Keratinocyte (primary cell): ENCODE data around the gene CEP68. TPM values are rescaled to one million over a fixed set of nuclear protein-coding genes. Genes with fewer than 3 reads are reported as not detected.

Experiments used
- DNase-seq: peaks from one replicate; pipeline ENCODE4 v3.0.0-alpha.2; 2011; ENCODE audit warnings: low read depth, missing footprints, low spot score
- FAIRE-seq: peaks from 2 replicates; lab custom pipeline; 2011; peaks lifted over from hg19 to GRCh38; lab: Jason Lieb, UNC
- H2AFZ ChIP-seq: 2 replicates; pipeline ENCODE4 v1.6.0; 2012; ENCODE audit warnings: low read length, control low read depth, inconsistent platforms; ENCODE audit not compliant: control insufficient read depth
- H3K27ac ChIP-seq: 2 replicates; pipeline ENCODE4 v1.5.1; 2011; ENCODE audit warnings: low read length; ENCODE audit not compliant: control insufficient read depth, insufficient read depth
- H3K27me3 ChIP-seq: 3 replicates; pipeline ENCODE4 v1.6.0; 2011; ENCODE audit warnings: low read length; ENCODE audit not compliant: control insufficient read depth, insufficient read depth; ENCODE audit errors: extremely low read depth
- H3K36me3 ChIP-seq, 2 experiments: 2 replicates in 1 of 2; 3 replicates in 1 of 2; pipeline ENCODE4 v1.5.1; 2011; ENCODE audit warnings: low read length in 2 of 2, mild to moderate bottlenecking in 1 of 2; ENCODE audit not compliant: control insufficient read depth in 2 of 2, insufficient read depth in 2 of 2; ENCODE audit errors: extremely low read depth in 1 of 2
- H3K4me1 ChIP-seq: 3 replicates; pipeline ENCODE4 v1.5.1; 2011; ENCODE audit warnings: low read length; ENCODE audit not compliant: control insufficient read depth, insufficient read depth; ENCODE audit errors: extremely low read depth
- H3K4me2 ChIP-seq: 3 replicates; pipeline ENCODE4 v1.6.0; 2011; ENCODE audit warnings: low read depth, low read length; ENCODE audit not compliant: control insufficient read depth, insufficient read depth; ENCODE audit errors: extremely low read depth
- H3K4me3 ChIP-seq, 3 experiments: fragments of 200-600 bp in 1 of 3; sonication (generic) in 1 of 3; 2 replicates in 2 of 3; 3 replicates in 1 of 3; pipeline ENCODE4 v1.5.1; 2011 to 2016; ENCODE audit warnings: low read length in 3 of 3, mild to moderate bottlenecking in 3 of 3, control low read depth in 2 of 3, inconsistent platforms in 1 of 3, low read depth in 1 of 3, mixed read lengths in 1 of 3, mixed run types in 1 of 3, moderate library complexity in 1 of 3; ENCODE audit not compliant: control insufficient read depth in 2 of 3, insufficient read depth in 2 of 3; ENCODE audit errors: extremely low read depth in 1 of 3
- H3K79me2 ChIP-seq: 2 replicates; pipeline ENCODE4 v1.6.0; 2012; ENCODE audit warnings: low read length; ENCODE audit not compliant: control insufficient read depth, insufficient read depth
- H3K9ac ChIP-seq: 3 replicates; pipeline ENCODE4 v1.6.0; 2011; ENCODE audit warnings: low read length; ENCODE audit not compliant: control insufficient read depth, insufficient read depth; ENCODE audit errors: extremely low read depth
- H3K9me1 ChIP-seq: 3 replicates; pipeline ENCODE4 v1.6.0; 2011; ENCODE audit warnings: low read length; ENCODE audit not compliant: control insufficient read depth, insufficient read depth; ENCODE audit errors: extremely low read depth
- H3K9me3 ChIP-seq: 2 replicates; pipeline ENCODE4 v1.5.1; 2012; ENCODE audit warnings: low read depth, low read length; ENCODE audit not compliant: control insufficient read depth
- H4K20me1 ChIP-seq: 3 replicates; pipeline ENCODE4 v1.6.0; 2011; ENCODE audit warnings: low read length; ENCODE audit not compliant: control insufficient read depth, insufficient read depth; ENCODE audit errors: extremely low read depth
- EZH2 ChIP-seq: IDR thresholded peaks from one replicate; pipeline ENCODE4 v1.6.1; 2012; ENCODE audit warnings: inconsistent platforms, mild to moderate bottlenecking, low read length, moderate library complexity
- dilution Hi-C: fragments of 300-500 bp; cut with MboI; formaldehyde crosslinking; loops from one replicate; pipeline ENCODE4 v1.7.0; 2020; ENCODE audit warnings: low sequenced_read_pairs; ENCODE audit not compliant: extremely low pct_ligation_motif_present
- polyA plus RNA-seq, 5 experiments: library from polyadenylated mRNA; depleted of rRNA in 3 of 5; stranded (reverse) in 3 of 5; stranded (forward) in 1 of 5; unstranded in 1 of 5; fragments of >200 nt; gene quantifications; 1 replicate in 1 of 5; 2 replicates in 3 of 5; 3 replicates in 1 of 5; pipeline versions ENCODE4 v1.2.1 to v1.2.3, GENCODE V29; 2011 to 2012; ENCODE audit warnings: missing spikeins in 2 of 5, low read depth in 1 of 5, low replicate concordance in 1 of 5
- TF ChIP-seq, protein P1 (sequence below), 3 experiments: IDR thresholded peaks in 1 of 3; conservative IDR thresholded peaks in 1 of 3; optimal IDR thresholded peaks in 1 of 3; 2 replicates in 2 of 3; 3 replicates in 1 of 3; pipeline versions ENCODE3 to v1.5.1; 2011; ENCODE audit warnings: low read length in 3 of 3, mild to moderate bottlenecking in 3 of 3, moderate library complexity in 2 of 3, control low read depth in 1 of 3, inconsistent platforms in 1 of 3; ENCODE audit not compliant: insufficient read depth in 2 of 3; ENCODE audit errors: extremely low read depth in 1 of 3

CEP68 gene
- polyA plus RNA-seq, 1 donor (not counting 4 experiments of a cell fraction or from before 2014, with no cell fraction given), result 4.1 TPM

DNA sequence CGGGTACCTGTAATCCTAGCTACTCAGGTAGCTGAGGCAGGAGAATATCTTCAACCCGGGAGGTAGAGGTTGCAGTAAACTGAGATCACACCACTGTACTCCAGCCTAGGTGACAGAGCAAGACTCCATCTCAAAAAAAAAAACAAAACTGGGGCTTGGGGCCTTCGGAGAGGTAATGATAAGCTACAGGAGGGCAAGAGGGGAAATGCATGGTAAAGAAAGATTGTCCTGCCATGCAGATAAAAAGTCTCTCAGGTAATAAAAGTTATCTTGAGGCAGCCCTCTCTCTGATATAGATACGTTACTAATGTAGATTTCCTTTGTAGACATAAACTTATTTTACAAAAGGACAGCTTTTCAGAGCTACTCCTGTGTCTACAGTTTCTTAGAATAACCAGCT is 77.4 kb downstream of the CEP68 start:
- Histone ChIP-seq H3K4me1 (peaks cover 6% of the 10 kb centered on the region), H3K27ac (no peak overlapping the region), H3K9me1 (no peaks in the 10 kb centered on the region), H3K9ac (no peak overlapping the region), H3K27me3 (no peaks in the 10 kb centered on the region), H3K9me3 (no peaks in the 10 kb centered on the region), H4K20me1 (peaks cover 7% of the 10 kb centered on the region), H3K4me3 (no peak overlapping the region), H3K79me2 (peaks cover 13% of the 10 kb centered on the region), H3K36me3 (no peaks in the 10 kb centered on the region), H2AFZ (no peak overlapping the region), H3K4me2 (no peak overlapping the region)
- dilution Hi-C loops, result no loop called here
- TF ChIP-seq EZH2, result no peak
- TF ChIP-seq, protein P1, sequence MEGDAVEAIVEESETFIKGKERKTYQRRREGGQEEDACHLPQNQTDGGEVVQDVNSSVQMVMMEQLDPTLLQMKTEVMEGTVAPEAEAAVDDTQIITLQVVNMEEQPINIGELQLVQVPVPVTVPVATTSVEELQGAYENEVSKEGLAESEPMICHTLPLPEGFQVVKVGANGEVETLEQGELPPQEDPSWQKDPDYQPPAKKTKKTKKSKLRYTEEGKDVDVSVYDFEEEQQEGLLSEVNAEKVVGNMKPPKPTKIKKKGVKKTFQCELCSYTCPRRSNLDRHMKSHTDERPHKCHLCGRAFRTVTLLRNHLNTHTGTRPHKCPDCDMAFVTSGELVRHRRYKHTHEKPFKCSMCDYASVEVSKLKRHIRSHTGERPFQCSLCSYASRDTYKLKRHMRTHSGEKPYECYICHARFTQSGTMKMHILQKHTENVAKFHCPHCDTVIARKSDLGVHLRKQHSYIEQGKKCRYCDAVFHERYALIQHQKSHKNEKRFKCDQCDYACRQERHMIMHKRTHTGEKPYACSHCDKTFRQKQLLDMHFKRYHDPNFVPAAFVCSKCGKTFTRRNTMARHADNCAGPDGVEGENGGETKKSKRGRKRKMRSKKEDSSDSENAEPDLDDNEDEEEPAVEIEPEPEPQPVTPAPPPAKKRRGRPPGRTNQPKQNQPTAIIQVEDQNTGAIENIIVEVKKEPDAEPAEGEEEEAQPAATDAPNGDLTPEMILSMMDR (optimal IDR thresholded peaks at IDR 0.05 in 1 of 3, IDR thresholded peaks at IDR 0.05 in 1 of 3, conservative IDR thresholded peaks at IDR 0.05 in 1 of 3; ENCODE audit: extremely low read depth in 1 of 3, insufficient read depth in 2 of 3, low read length in 3 of 3), result no peak
- FAIRE-seq, result no peak
- DNase-seq, result no peak

DNA sequence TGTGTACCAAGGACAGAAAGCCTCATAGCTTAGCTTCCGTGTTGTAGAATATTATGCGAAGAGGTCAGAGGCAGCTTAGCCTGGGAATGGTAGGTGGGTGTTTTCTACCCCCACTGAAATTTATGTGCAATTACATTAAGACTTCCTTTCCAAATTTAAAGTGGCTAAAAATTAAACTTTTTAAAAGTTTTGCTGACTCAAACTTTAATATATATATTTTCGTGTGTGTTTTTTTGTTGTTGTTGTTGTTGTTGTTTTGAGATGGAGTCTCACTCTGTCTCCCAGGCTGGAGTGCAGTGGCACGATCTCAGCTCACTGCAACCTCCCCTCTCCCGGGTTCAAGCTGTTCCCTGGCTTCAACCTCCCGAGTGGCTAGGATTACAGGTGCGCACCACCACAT is 77.9 kb downstream of the CEP68 start:
- Histone ChIP-seq H4K20me1 (peaks cover 2% of the 10 kb centered on the region), H3K4me3 (no peak overlapping the region), H3K27me3 (no peaks in the 10 kb centered on the region), H3K9me3 (no peaks in the 10 kb centered on the region), H3K79me2 (peaks cover 8% of the 10 kb centered on the region), H3K4me2 (no peak overlapping the region), H3K4me1 (peaks cover 4% of the 10 kb centered on the region), H3K9me1 (no peaks in the 10 kb centered on the region), H3K27ac (no peak overlapping the region), H3K9ac (no peak overlapping the region), H2AFZ (no peak overlapping the region), H3K36me3 (no peaks in the 10 kb centered on the region)
- TF ChIP-seq, protein P1 (optimal IDR thresholded peaks at IDR 0.05 in 1 of 3, IDR thresholded peaks at IDR 0.05 in 1 of 3, conservative IDR thresholded peaks at IDR 0.05 in 1 of 3; ENCODE audit: extremely low read depth in 1 of 3, insufficient read depth in 2 of 3, low read length in 3 of 3), result no peak
- TF ChIP-seq EZH2, result no peak
- dilution Hi-C loops, result no loop called here
- DNase-seq (no peak), FAIRE-seq (no peak)
